HepG2 (cell line): Measurements from ENCODE around the gene ING5. TPM values are rescaled to one million over a fixed set of nuclear protein-coding genes. Genes with fewer than 3 reads are reported as not detected.

Experiments
- ATF1 ChIP-seq: IDR thresholded peaks from 2 replicates; pipeline ENCODE4 v1.6.1; 2016; ENCODE audit warnings: mild to moderate bottlenecking, control low read depth
- ELF1 ChIP-seq: sonication (generic); formaldehyde crosslinking; IDR thresholded peaks from 2 replicates; pipeline ENCODE4 v1.4.0; 2020; ENCODE audit warnings: missing genetic modification reagents
- FOXK1 ChIP-seq: sonication (generic); formaldehyde crosslinking; IDR thresholded peaks from 2 replicates; pipeline ENCODE4 v1.4.0; 2020; ENCODE audit warnings: low read depth, missing genetic modification reagents, borderline replicate concordance
- FOXO1 ChIP-seq: sonication (generic); formaldehyde crosslinking; IDR thresholded peaks from 2 replicates; pipeline ENCODE4 v1.4.0; 2020; ENCODE audit warnings: missing genetic modification reagents
- MATR3 ChIP-seq: sonication (generic); formaldehyde crosslinking; IDR thresholded peaks from 2 replicates; pipeline ENCODE4 v1.4.0; 2020; ENCODE audit warnings: missing genetic modification reagents
- MED13 ChIP-seq: sonication (generic); formaldehyde crosslinking; IDR thresholded peaks from 2 replicates; pipeline ENCODE4 v1.5.0; 2020; ENCODE audit warnings: missing genetic modification reagents
- MEF2D ChIP-seq: sonication (generic); formaldehyde crosslinking; IDR thresholded peaks from 2 replicates; pipeline ENCODE4 v1.5.1; 2020; ENCODE audit warnings: mild to moderate bottlenecking, missing genetic modification reagents
- ONECUT2 ChIP-seq: sonication (generic); formaldehyde crosslinking; IDR thresholded peaks from 2 replicates; pipeline ENCODE4 v1.4.0; 2020; ENCODE audit warnings: missing genetic modification reagents
- PPARG ChIP-seq: conservative IDR thresholded peaks from 2 replicates; pipeline ENCODE4 v1.6.1; 2016; ENCODE audit warnings: missing biosample characterization, missing genetic modification reagents
- RFXANK ChIP-seq: IDR thresholded peaks from 2 replicates; pipeline ENCODE4 v1.6.1; 2016
- SMARCE1 ChIP-seq: fragments of 450-650 bp; IDR thresholded peaks from 2 replicates; pipeline ENCODE4 v1.6.1; 2017; ENCODE audit warnings: borderline replicate concordance
- SMYD3 ChIP-seq: sonication (generic); formaldehyde crosslinking; IDR thresholded peaks from 2 replicates; pipeline ENCODE4 v1.8.1; 2023; ENCODE audit warnings: mild to moderate bottlenecking, missing genetic modification reagents
- SOX6 ChIP-seq, 2 experiments: fragments of 450-650 bp in 1 of 2; sonication (generic) in 1 of 2; formaldehyde crosslinking in 1 of 2; IDR thresholded peaks; 2 replicates each; pipeline versions ENCODE4 v1.4.0 to v1.6.1; 2017 to 2020; ENCODE audit warnings: antibody characterized with exemption in 1 of 2, mild to moderate bottlenecking in 1 of 2, missing genetic modification reagents in 1 of 2
- TBX3 ChIP-seq: fragments of 450-650 bp; IDR thresholded peaks from 2 replicates; pipeline ENCODE4 v1.6.1; 2017; ENCODE audit warnings: antibody characterized with exemption, mild to moderate bottlenecking, inconsistent platforms, borderline replicate concordance
- ZBTB38 ChIP-seq: sonication (generic); formaldehyde crosslinking; IDR thresholded peaks from 2 replicates; pipeline ENCODE4 v1.5.1; 2020; ENCODE audit warnings: mild to moderate bottlenecking, missing genetic modification reagents
- ZFX ChIP-seq: sonication (generic); formaldehyde crosslinking; IDR thresholded peaks from 2 replicates; pipeline ENCODE4 v1.4.0; 2020; ENCODE audit warnings: mild to moderate bottlenecking, low read depth, missing genetic modification reagents, moderate library complexity
- ZNF180 ChIP-seq: sonication (generic); formaldehyde crosslinking; IDR thresholded peaks from 2 replicates; pipeline ENCODE4 v1.4.0; 2020; ENCODE audit warnings: low read depth, missing genetic modification reagents, borderline replicate concordance
- ZNF484 ChIP-seq: sonication (generic); formaldehyde crosslinking; IDR thresholded peaks from 2 replicates; pipeline ENCODE4 v1.5.1; 2020; ENCODE audit warnings: mild to moderate bottlenecking, low read depth, missing genetic modification reagents, borderline replicate concordance
- ZNF614 ChIP-seq: IDR thresholded peaks from 2 replicates; pipeline ENCODE4 v1.6.1; 2018; ENCODE audit warnings: missing biosample characterization, missing genetic modification reagents, inconsistent platforms, borderline replicate concordance
- ZNF678 ChIP-seq: sonication (generic); formaldehyde crosslinking; IDR thresholded peaks from 2 replicates; pipeline ENCODE4 v1.4.0; 2020; ENCODE audit warnings: mild to moderate bottlenecking, missing genetic modification reagents
- polyA plus RNA-seq, 8 experiments: library from polyadenylated mRNA; depleted of rRNA in 3 of 8; stranded (reverse) in 7 of 8; unstranded in 1 of 8; fragments of >200 nt; fragmentation: Illumina TruSeq in 4 of 8; extraction: Trizol in 4 of 8; gene quantifications; 2 replicates each; pipeline versions ENCODE4 v1.2.1 to v1.2.3, GENCODE V29; 2011 to 2016; ENCODE audit warnings: low read depth in 4 of 8, missing spikeins in 1 of 8, mixed read lengths in 1 of 8; ENCODE audit not compliant: insufficient read depth in 1 of 8
- total RNA-seq, 5 experiments: library from RNA; depleted of rRNA; stranded (reverse); fragments of >200 nt; fragmentation: Illumina TruSeq; extraction: Trizol; gene quantifications; 2 replicates each; pipeline ENCODE4 v1.2.3, GENCODE V29; 2016; ENCODE audit warnings: low read depth in 1 of 5
- TF ChIP-seq, protein P1 (sequence below): sonication (generic); formaldehyde crosslinking; IDR thresholded peaks from 2 replicates; pipeline ENCODE4 v1.8.0; 2022; ENCODE audit warnings: mild to moderate bottlenecking, missing genetic modification reagents, moderate library complexity
- TF ChIP-seq, protein P2 (sequence below): sonication (generic); formaldehyde crosslinking; IDR thresholded peaks from 2 replicates; pipeline ENCODE4 v1.4.0; 2020; ENCODE audit warnings: low read depth, mild to moderate bottlenecking, missing genetic modification reagents
- TF ChIP-seq, protein P3 (sequence below): sonication (generic); formaldehyde crosslinking; IDR thresholded peaks from 2 replicates; pipeline ENCODE4 v1.9.0; 2021; ENCODE audit warnings: missing genetic modification reagents, borderline replicate concordance
- TF ChIP-seq, protein P4 (sequence below): IDR thresholded peaks from 2 replicates; pipeline ENCODE4 v1.6.1; 2016; ENCODE audit warnings: mild to moderate bottlenecking, missing biosample characterization, missing genetic modification reagents
- TF ChIP-seq, protein P5 (sequence below): sonication (generic); formaldehyde crosslinking; IDR thresholded peaks from 2 replicates; pipeline ENCODE4 v1.8.0; 2022; ENCODE audit warnings: mild to moderate bottlenecking, missing genetic modification reagents
- TF ChIP-seq, protein P6 (sequence below): sonication (generic); formaldehyde crosslinking; IDR thresholded peaks from 2 replicates; pipeline ENCODE4 v1.5.0; 2020; ENCODE audit warnings: missing genetic modification reagents

ING5 gene
- total and polyA plus RNA-seq, 2 of the 13 experiments (the other 11 are each of a cell fraction or from before 2014, with no cell fraction given), result 61.9 to 71.9 TPM

DNA sequence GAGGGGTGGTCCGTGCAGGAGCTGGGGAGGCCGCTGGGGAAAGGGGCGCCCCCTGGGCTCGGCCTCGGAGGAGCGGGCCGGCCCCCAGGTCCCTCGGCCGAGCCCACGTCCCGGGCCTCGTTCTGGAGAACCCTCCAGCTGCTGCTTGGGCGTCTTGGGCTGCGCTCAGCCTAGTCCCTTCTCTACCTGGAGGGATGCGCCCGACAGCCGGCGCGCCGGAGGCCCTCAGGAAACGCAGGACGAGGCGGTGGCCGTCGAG is 32.3 kb downstream of the ING5 start (continued):
- TF ChIP-seq ZNF678 (CRISPR knock-in tag) (no peak), MEF2D (CRISPR knock-in tag) (no peak), MATR3 (CRISPR knock-in tag) (no peak), SOX6 (IDR thresholded peaks at IDR 0.05) (no peak), SOX6 (CRISPR knock-in tag; IDR thresholded peaks at IDR 0.05) (peak; percentile 27; the same call in 1 of the 2 replicates), ELF1 (CRISPR knock-in tag) (no peak), RFXANK (no peak), ZNF180 (CRISPR knock-in tag) (no peak), SMARCE1 (no peak), FOXK1 (CRISPR knock-in tag) (0 out of 2 replicates have a peak, but pooled peaks have one; percentile 2), ZNF614 (CRISPR knock-in tag) (no peak), PPARG (no peak), ZNF484 (CRISPR knock-in tag) (0 out of 2 replicates have a peak, but pooled peaks have one; percentile 53), FOXO1 (CRISPR knock-in tag) (no peak), MED13 (peak; percentile 13; the same call in 1 of the 2 replicates), ZFX (CRISPR knock-in tag) (peak; percentile 76), ZBTB38 (CRISPR knock-in tag) (0 out of 2 replicates have a peak, but pooled peaks have one; percentile 12), TBX3 (no peak), ONECUT2 (CRISPR knock-in tag) (no peak), ATF1 (CRISPR knock-in tag) (no peak), SMYD3 (CRISPR knock-in tag) (no peak)
- TF ChIP-seq, protein P1, sequence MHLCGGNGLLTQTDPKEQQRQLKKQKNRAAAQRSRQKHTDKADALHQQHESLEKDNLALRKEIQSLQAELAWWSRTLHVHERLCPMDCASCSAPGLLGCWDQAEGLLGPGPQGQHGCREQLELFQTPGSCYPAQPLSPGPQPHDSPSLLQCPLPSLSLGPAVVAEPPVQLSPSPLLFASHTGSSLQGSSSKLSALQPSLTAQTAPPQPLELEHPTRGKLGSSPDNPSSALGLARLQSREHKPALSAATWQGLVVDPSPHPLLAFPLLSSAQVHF, result no peak
- TF ChIP-seq, protein P2, sequence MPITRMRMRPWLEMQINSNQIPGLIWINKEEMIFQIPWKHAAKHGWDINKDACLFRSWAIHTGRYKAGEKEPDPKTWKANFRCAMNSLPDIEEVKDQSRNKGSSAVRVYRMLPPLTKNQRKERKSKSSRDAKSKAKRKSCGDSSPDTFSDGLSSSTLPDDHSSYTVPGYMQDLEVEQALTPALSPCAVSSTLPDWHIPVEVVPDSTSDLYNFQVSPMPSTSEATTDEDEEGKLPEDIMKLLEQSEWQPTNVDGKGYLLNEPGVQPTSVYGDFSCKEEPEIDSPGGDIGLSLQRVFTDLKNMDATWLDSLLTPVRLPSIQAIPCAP (CRISPR knock-in tag), result no peak
- TF ChIP-seq, protein P3, sequence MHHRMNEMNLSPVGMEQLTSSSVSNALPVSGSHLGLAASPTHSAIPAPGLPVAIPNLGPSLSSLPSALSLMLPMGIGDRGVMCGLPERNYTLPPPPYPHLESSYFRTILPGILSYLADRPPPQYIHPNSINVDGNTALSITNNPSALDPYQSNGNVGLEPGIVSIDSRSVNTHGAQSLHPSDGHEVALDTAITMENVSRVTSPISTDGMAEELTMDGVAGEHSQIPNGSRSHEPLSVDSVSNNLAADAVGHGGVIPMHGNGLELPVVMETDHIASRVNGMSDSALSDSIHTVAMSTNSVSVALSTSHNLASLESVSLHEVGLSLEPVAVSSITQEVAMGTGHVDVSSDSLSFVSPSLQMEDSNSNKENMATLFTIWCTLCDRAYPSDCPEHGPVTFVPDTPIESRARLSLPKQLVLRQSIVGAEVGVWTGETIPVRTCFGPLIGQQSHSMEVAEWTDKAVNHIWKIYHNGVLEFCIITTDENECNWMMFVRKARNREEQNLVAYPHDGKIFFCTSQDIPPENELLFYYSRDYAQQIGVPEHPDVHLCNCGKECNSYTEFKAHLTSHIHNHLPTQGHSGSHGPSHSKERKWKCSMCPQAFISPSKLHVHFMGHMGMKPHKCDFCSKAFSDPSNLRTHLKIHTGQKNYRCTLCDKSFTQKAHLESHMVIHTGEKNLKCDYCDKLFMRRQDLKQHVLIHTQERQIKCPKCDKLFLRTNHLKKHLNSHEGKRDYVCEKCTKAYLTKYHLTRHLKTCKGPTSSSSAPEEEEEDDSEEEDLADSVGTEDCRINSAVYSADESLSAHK (CRISPR knock-in tag), result no peak
- TF ChIP-seq, protein P4, sequence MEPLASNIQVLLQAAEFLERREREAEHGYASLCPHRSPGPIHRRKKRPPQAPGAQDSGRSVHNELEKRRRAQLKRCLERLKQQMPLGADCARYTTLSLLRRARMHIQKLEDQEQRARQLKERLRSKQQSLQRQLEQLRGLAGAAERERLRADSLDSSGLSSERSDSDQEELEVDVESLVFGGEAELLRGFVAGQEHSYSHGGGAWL, result peak; percentile 13; the same call in 1 of the 2 replicates
- TF ChIP-seq, protein P5, sequence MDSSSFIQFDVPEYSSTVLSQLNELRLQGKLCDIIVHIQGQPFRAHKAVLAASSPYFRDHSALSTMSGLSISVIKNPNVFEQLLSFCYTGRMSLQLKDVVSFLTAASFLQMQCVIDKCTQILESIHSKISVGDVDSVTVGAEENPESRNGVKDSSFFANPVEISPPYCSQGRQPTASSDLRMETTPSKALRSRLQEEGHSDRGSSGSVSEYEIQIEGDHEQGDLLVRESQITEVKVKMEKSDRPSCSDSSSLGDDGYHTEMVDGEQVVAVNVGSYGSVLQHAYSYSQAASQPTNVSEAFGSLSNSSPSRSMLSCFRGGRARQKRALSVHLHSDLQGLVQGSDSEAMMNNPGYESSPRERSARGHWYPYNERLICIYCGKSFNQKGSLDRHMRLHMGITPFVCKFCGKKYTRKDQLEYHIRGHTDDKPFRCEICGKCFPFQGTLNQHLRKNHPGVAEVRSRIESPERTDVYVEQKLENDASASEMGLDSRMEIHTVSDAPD (CRISPR knock-in tag), result no peak
- TF ChIP-seq, protein P6, sequence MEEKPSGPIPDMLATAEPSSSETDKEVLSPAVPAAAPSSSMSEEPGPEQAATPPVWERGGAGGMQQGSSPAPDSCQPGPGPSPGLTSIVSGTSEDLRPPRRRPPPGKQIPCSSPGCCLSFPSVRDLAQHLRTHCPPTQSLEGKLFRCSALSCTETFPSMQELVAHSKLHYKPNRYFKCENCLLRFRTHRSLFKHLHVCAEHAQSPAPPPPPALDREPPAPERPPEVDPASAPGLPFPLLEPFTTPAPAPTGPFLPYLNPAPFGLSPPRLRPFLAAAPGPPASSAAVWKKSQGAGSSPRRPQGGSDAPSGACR (CRISPR knock-in tag), result no peak
